Ammon's horn (tissue), 1 donor: Measurements from ENCODE around the gene GCNT1.
"Not testable (repeated sequence)": the region's sequence is repeated elsewhere in the genome, so short reads cannot be mapped to it uniquely, and the experiment has no call there.

Experiments
- DNase-seq: peaks from one replicate; pipeline ENCODE4 v3.0.0-alpha.2; 2016; ENCODE audit warnings: low spot score

GCNT1 gene

DNA sequence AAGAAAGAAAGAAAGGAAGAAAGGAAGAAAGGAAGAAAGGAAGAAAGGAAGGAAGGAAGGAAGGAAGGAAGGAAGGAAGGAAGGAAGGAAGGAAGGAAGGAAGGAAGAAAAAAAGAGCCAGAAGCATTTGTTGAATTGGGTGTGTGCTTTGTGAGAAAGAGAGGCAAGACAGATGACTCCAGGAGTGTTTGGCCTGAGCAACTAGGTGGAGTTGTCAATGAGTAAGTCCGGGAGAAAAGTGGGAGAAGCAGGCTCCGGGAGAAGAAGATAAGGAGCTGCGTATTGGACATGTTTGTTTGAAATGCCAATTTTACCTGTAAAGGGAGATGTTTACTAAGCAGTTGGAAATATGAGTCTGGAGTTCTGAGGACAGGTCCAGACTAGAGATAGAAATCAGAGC is 15.1 kb upstream of the GCNT1 start:
- no peak for DNase-seq

DNA sequence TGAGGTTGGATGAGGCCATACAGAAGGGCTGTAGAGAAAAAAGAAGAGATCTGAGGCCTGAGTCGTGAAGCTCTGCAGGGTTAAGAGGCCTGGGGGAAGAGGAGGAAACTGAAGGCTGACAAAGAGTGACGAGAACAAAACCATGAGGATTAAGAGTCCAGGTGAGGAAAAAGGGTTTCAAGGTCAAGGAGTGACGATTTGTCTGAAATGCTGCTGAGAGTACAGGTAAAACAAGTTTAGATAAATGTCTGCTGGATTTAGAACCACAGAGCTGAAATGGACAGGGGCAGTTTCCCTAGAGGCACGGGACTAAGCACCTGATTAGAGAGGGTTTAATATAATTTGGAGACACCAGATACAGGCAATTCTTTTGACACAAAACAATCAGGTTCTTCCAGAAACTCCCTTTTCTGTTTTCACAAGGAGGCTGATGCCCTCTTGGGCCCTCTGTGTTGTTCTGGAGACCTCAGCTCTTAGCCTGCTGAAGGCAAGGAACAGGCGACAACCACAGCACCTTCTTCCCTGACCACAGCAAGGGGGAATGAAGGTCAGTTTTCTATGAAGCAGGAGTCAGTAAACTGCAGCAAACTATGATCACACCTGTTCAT is 14.6 kb upstream of the GCNT1 start:
- no peak for DNase-seq

DNA sequence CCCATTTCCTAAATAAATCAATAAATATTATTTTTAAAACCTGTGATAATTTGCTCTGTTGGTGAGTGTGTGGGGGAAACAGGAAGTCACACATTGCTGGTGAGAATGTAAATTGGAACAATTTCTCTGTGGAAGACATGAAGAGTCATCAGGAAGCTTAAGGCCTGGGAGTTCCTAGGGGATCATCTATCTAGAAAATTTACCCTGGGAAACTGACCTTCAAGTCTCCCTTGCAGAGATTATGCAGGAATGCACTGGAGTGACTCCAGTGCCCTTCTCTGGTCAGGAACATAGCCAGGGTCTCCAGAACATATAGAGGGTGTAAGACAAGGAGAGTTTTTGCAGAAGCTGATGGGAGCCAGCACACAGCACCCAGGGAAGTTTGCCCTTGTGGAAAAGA is 13.0 kb upstream of the GCNT1 start:
- DNase-seq: no peak

DNA sequence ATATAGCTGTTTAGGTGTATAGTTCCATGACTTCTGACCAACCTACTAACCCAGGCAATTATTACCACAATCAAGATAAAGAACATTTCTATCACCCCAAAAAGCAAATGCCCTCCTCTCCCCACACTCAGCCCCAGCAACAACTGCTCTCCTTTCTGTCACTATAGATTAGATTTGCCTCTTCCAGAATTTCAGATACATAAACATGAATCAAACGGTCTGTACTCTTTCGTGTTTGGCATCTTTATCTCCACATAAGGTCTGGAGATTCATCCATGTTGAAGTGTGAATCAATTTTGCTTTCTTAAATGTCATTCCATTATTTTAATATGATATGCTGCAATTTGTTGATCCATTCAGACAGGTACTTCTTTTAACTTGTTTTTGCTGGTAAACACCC is 10.5 kb upstream of the GCNT1 start:
- no peak for DNase-seq

DNA sequence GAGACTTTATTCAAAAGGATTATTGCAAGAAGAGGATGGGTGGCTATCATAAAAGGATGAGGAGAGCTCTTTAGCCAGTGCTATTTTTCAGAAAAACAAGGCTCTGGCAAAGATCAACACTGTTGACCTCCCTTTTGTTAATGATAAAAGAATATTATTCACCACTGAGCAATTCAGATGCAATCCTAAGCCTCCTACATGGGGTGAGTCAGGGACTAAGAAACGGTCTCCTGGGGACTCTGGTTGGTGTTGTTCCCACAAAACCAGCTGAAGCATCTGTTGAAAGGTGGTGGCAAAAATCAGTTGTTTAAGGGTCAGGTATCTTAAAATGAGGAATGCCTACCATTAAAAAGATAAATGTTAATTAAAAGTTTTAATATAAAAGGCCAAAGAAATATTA is 7.7 kb upstream of the GCNT1 start:
- DNase-seq: no peak

DNA sequence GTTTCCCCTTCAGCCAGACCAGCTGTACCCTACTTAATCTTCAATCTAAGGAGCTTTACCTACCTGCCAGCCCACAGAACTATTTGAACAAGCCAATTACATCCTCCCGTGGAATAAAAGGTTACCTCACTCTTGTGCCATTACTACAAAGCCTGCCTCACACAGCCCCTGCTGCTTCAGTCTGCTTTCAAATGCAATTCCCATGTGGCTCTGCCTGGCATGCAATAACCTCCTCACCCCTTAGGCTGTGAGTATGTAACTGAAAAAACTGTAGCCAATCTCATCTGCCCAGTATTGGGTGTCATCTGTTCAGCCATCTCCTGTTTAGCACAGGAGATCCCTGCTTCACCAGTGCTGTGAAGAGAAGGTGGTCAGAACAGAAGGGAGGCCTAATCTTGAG is 6.1 kb upstream of the GCNT1 start:
- no peak for DNase-seq

DNA sequence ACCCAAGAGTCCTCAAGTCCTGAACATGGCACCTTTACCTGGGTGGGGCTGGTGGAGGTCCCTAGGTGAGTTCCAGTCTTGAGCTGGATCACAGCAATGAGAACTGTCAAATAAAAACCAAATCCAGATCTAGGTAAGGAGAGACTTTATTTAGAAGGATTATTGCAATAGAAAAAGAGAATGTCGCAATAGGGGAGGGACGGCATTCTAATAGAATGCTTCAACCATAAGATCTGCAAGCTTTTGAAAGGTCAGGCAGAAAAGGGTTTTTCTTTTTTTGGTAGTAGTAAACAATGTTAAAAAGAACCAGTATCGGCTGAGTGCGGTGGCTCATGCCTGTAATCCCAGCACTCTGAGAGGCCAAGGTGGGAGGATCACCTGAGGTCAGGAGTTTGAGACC is 5.2 kb upstream of the GCNT1 start:
- no peak for DNase-seq

DNA sequence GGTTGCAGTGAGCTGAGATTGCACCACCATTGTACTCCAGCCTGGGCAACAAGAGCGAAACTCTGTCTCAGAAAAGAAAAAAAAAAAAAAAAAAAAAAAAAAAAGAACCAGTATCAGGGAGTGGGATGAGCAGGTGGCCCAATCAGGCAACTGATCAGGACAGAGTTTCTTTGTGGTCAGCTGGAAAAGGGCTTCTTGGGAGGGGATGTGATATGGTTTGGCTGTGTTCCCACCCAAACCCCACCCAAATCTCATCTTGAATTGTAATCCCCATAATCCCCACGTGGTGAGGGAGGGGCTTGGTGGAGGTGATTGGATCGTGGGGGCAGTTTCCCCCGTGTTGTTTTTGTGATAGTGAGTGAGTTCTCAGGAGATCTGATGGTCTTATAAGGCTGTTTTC is 4.7 kb upstream of the GCNT1 start:
- no peak for DNase-seq

DNA sequence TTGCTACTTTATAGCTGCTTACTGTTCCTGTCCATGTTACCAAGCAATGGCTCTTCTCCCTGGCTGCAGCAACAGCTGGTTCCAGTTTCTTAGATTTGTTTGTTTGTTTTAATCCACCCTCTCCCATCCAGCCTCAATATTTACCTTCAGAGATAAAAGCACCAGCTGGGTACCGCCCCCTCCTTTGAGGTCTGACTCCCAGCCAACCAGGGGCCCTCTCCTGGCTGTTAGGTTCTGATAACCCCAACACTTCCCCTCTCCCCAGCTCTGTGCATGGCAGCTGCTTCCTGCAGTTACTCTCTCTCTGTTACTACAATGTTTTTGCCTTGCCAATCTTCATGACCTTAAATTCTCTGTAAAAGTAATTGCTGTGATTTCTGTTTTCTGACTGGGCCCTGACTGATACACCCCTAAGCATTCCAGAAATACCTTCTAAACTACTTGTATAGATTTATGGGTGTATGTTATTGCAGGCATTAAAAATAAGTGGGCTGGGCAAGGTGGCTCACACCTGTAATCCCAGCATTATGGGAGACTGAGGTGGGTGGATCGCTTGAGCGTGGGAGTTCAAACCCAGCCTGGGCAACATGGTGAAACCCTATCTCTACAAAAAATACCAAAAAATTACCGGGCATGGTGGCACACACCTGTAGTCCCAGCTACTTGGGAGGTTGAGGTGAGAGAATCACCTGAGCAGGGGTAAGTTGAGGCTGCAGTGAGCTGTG is 2.6 kb upstream of the GCNT1 start:
- no peak for DNase-seq

DNA sequence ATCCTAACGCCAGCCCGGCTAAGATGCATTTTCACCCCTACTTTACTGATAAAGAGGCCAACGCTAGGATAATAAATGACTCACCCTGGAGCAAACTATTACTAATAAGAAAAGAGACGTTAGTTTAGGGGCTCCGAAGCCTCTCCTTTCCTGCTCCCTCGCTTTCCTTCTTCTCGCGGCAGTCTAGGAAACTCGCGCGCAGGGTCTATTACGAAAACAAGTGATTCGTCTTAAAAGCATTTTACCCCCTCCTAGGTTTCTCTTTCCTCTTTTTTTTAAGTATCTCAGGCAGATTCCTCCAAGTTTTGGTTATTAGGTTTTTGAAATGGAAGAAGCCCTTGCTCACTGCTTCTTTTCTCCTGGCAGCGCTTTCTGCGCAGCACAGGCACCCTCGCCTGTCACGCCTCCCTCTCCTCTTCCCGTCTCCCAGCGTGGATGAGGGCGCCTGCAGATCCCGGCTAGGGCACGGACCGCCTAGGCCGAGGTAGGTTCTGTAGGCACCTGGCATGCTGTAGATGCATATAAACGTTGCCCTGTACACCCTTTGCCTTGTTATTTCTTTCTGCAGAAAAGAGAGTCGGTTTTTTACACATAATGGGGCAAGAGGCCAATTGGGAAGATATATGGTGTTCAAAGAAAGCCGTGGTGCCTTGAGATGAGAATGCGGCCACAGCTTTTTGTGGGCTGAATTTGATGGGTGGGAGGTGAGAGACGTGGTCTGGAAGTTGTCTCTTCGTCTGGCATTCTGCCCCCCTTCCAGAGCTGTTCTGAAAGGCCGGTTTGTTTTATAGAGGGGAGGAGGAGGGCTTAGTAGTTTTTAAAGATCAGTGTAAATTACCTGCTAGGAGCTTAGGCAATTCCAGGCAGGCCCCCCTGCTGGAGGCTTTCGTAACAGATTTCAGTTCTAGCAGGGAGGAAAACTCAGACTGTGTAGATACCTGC is 983 bp downstream of the GCNT1 start:
- peak; percentile 43 for DNase-seq

DNA sequence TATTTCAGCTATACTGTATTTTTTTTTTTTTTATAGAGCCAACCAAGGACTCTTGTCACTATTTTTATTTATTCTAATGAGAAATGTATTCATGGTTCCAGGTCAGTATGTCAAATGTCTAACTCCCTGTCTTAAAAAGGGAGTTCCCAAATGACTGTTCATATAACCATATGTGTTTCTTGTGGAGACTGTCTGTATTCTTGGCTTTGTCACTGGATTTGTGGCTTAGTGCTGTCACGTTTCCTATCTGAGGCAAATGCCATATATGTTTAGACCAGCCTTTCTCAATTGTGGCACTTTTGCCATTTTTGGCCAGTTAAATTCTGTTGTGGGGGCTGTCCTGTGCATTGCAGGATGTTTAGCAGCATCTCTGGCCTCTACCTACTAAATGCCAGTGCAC is 3.1 kb downstream of the GCNT1 start:
- no peak for DNase-seq

DNA sequence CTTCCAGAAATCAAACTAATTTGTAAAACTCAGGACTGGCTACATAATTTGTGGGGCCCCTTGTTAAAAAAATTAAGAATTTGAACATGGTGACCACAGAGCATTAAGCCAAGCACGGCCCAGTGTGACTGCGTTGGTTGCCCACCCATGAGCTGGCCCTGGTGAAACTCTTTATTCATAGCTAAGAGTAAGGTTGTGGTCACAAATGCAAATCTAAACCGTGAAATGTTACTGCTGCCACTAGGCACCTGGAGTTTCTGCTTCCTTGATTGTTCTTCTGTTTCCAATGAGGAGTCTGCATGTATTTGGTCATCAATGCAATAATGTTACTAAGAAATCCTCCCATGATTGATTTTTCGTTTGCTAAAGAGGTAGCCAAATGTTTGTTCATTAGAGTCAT is 4.2 kb downstream of the GCNT1 start:
- no peak for DNase-seq

DNA sequence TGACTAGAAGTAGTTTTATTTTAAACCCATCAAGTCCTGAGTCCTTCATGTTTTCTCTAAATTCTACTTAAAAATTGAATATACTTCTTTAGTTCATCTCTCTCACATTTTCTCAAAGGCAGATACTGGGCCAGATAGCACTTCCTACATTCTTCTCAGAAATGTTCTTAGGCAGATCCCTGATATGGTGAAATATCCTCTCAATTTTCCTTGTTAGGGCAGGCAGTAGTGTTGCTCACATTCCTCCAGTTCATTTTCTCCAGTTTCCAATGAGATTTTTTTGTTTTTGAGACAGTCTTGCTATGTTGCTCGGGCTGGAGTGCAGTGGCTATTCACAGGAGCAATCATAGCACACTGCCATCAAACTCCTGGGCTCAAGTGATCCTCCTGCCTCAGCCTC is 5.7 kb downstream of the GCNT1 start:
- no peak for DNase-seq

DNA sequence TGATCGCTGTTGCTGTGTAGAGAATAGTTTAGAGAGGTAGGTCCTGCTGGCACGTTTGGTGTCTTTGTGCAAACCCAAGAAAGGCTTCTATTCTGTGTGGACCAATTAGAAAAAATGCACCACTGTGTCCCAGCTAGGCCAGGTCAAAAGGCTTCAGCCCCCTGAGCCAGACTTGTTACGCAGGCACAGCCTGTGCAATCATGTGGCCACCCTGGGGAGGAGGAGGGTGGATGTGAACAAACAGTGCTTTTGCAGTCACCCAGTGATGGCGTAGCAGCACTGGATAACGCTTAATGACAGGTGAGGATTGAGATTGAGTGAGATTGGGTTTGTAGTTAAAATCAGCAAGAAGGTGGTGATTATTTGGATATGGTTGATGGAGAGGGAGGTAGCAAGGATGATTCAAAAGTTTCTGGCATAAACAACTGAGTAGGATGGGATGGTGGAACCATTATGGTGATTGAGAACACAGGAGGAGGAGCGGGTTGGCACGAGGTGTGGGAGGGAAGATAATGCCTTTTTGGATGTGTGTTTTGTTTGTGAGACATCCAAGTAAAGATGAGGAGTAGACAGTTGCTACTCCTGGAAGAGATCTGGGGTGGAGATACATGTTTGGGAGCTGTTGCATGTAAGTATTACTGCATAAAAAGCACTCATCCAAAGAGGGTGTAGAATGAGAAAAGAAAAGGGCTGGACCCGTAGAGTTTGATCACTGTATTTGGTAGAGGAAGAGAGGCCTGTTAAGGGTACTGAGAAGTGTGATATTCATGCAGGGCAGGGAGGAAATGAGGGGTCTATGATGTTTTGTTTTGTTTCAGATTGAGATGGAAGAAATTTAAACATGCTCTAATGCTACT is 6.7 kb downstream of the GCNT1 start:
- peak; percentile 27 for DNase-seq

DNA sequence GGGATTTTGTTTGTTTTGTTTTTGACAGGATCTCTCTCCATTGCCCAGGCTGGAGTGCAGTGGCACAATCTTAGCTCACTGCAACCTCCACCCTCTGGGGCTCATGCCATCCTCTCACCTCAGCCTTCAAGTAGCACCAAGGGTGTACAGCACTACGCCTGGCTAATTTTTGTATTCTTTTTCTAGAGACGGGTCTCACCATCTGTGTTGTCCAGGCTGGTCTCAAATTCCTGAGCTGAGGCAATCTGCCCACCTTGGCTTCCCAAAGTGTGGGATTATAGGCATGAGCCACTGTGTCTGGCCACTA is 7.3 kb downstream of the GCNT1 start:
- no peak for DNase-seq

DNA sequence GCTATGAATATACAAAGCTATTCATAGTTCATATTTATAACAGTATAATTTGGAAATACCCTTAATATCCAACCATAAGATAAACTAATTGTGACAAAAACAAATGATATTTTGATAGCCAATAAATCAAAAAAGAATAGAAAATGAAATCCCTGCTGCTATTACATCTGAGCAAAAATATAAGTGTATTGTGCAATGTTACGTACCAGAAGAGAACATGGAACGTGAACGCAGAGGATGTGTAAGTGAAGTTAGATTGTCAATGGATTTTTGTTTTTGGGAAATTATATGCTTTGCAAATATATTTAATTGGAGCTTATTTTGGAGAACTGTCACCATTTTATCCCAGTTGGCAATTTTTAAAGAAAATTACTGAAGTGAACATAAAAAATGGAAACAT is 15.4 kb downstream of the GCNT1 start:
- DNase-seq: no peak

DNA sequence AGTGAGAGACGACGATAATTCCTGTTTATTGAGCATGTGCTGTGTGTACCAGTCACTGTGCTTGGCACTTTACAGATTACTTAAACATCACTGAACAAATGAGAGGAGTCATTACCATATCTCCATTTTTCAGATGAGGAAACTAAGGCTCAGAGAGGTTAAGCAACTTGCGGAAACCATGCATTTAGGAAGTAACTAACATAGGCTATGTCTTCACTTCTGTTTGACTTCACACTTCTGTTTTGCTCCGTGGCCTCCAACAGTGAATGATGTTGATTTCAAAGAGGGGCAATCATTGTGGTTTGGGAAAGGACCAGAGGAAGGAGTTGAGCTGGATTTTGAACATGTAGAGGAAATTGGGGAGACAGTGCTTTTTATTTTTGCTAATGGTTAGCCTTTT is 16.7 kb downstream of the GCNT1 start:
- DNase-seq: no peak

DNA sequence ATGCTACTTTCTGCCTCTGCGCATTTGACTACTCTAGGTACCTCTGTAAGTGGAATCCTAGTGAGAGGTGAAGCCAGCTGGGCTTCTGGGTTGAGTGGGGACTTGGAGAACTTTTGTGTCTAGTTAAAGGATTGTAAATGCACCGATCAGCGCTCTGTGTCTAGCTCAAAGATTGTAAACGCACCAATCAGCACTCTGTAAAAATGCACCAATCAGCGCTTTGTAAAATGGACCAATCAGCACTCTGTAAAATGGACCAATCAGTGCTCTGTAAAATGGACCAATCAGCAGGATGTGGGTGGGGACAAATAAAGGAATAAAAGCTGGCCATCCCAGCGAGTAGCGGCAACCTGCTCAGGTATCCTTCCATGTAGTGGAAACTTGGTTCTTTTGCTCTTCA is 18.8 kb downstream of the GCNT1 start:
- not testable (repeated sequence) for DNase-seq

DNA sequence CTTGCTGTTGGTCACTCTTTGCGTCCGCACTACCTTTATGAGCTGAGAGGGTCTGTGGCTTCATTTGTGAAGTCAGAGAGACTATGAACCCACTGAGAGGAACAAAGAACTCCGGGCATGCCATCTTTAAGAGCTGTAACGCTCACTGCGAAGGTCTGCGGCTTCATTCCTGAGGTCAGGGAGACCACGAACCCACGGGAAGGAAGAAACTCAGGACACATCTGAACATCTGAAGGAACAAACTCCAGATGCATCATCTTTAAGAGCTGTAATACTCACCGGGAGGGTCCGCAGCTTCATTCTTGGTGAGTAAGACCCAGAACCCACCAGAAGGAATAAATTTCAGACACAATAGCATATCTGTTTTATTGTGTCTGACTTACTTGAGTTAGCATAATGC is 19.2 kb downstream of the GCNT1 start:
- no peak for DNase-seq

DNA sequence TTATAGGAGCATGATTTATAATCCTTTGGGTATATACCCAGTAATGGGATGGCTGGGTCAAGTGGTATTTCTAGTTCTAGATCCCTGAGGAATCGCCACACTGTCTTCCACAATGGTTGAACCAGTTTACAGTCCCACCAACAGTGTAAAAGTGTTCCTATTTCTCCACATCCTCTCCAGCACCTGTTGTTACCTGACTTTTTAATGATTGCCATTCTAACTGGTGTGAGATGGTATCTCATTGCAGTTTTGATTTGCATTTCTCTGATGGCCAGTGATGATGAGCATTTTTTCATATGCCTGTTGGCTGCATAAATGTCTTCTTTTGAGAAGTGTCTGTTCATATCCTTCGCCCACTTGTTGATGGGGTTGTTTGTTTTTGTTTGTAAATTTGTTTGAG is 20.4 kb downstream of the GCNT1 start:
- not testable (repeated sequence) for DNase-seq

DNA sequence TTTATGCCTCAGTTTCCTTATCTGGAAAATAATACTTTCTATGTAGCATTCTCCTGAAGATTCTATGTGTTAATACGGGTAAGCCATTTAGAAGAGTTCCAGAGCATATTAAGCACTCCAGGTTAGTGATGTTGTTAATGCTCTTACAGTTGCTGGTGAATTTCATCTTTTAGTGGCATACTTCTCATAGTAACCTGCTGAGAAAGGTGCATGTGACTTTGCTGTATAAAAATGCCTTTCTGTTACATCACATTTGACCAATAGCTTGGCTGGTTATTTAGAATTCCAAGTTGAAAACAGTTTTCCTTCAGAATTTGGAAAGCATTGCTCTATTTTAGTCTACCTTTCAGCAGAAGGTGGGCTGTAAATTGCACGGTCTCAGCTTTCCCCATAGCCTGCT is 27.2 kb downstream of the GCNT1 start:
- no peak for DNase-seq

DNA sequence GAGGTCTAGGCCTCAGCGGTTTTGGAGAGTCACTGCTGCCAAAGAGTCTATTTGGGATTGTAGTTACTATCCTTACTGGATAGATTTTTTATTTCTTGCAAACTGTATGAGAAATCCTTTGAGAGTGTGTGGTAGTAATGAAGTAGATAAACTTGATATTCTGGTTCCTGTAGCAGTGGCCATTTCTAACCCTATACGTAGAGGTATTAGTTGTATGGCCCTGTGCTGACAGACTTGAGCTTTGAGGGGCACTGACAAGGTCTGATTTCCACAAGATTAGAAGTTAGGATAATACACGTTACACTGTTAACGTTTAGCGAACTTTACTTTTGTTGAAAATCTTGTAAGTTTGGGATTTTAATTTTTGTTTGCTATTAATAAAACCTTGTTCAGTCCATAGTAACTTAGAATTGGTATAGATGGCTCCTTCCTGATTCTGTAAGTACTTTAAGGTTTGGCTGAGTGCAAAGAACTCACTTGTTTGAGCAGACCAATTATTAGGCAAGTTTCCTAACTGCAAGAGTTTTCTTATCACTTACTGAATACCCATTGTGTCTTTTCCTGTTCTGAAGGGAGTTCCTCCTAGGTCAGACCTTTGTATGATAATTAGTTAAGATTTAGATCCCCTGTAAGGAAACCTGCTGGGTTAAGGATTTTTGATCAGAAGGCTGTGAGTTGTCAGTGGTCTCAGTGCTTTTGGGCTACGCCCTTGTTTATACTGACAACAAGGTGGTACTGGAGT is 31.4 kb downstream of the GCNT1 start:
- DNase-seq: no peak
